GM23338 (cell line): Measurements from ENCODE around the gene MPP3. TPM values are rescaled to one million over a fixed set of nuclear protein-coding genes. Genes with fewer than 3 reads are reported as not detected.
A peak's percentile ranks its signal among the peaks of the same experiment; 100 is the strongest.

Experiments used
- ATAC-seq: fragments of 200-7000 bp; cut with Tn5 transposase; 3 replicates; pipeline ENCODE4 v1.9.1; 2020
- DNase-seq: peaks from one replicate; pipeline ENCODE4 v3.0.0-alpha.2; 2015; ENCODE audit warnings: low spot score
- H2AFZ ChIP-seq: fragments of 200-600 bp; sonication (generic); 2 replicates; pipeline ENCODE4 v1.8.0; 2016; ENCODE audit warnings: antibody characterized with exemption, mild to moderate bottlenecking, moderate library complexity
- H3F3A ChIP-seq: fragments of 200-600 bp; sonication (generic); replicated peaks from 2 replicates; pipeline ENCODE4 v1.8.0; 2017; ENCODE audit warnings: antibody characterized with exemption, mixed run types, low read depth
- H3K27ac ChIP-seq: fragments of 200-600 bp; sonication (generic); 2 replicates; pipeline ENCODE4 v1.6.1; 2016; ENCODE audit warnings: low read depth
- H3K27me3 ChIP-seq: fragments of 200-600 bp; sonication (generic); 2 replicates; pipeline ENCODE4 v1.8.0; 2016; ENCODE audit warnings: mild to moderate bottlenecking, mixed run types, moderate library complexity; ENCODE audit not compliant: insufficient read depth
- H3K36me3 ChIP-seq: fragments of 200-600 bp; sonication (generic); 2 replicates; pipeline ENCODE4 v1.8.0; 2016; ENCODE audit warnings: mild to moderate bottlenecking; ENCODE audit not compliant: insufficient read depth
- H3K4me1 ChIP-seq: fragments of 200-600 bp; sonication (generic); 2 replicates; pipeline ENCODE4 v1.8.0; 2016; ENCODE audit warnings: mild to moderate bottlenecking, moderate library complexity; ENCODE audit not compliant: insufficient read depth
- H3K4me2 ChIP-seq: fragments of 200-600 bp; sonication (generic); 2 replicates; pipeline ENCODE4 v1.7.1; 2017; ENCODE audit warnings: mixed run types
- H3K4me3 ChIP-seq: fragments of 200-600 bp; sonication (generic); 2 replicates; pipeline ENCODE4 v1.6.1; 2016; ENCODE audit warnings: mixed run types
- H3K79me2 ChIP-seq: fragments of 200-600 bp; sonication (generic); replicated peaks from 2 replicates; pipeline ENCODE4 v1.8.0; 2017; ENCODE audit warnings: mild to moderate bottlenecking; ENCODE audit not compliant: insufficient read depth
- H3K9me2 ChIP-seq: fragments of 200-600 bp; sonication (generic); 2 replicates; pipeline ENCODE4 v1.8.0; 2017; ENCODE audit not compliant: insufficient read depth
- H4K20me1 ChIP-seq: fragments of 200-600 bp; sonication (generic); replicated peaks from 2 replicates; pipeline ENCODE4 v1.8.0; 2017; ENCODE audit warnings: mild to moderate bottlenecking; ENCODE audit not compliant: insufficient read depth
- H3K27ac Mint-ChIP-seq: 2 replicates; pipeline ENCODE4 v1.8.0; 2020; ENCODE audit warnings: inconsistent platforms, mild to moderate bottlenecking, moderate library complexity, mixed read lengths
- H3K27me3 Mint-ChIP-seq: 3 replicates; pipeline ENCODE4 v1.8.0; 2022; ENCODE audit warnings: low read depth, mild to moderate bottlenecking, moderate library complexity, mixed read lengths, inconsistent platforms; ENCODE audit not compliant: insufficient read depth, poor library complexity
- H3K36me3 Mint-ChIP-seq: 3 replicates; pipeline ENCODE4 v1.8.0; 2021; ENCODE audit warnings: low read depth, mild to moderate bottlenecking, inconsistent platforms, moderate library complexity, mixed read lengths
- H3K4me1 Mint-ChIP-seq: 3 replicates; pipeline ENCODE4 v1.8.0; 2020; ENCODE audit warnings: mild to moderate bottlenecking, inconsistent platforms, mixed read lengths
- H3K4me3 Mint-ChIP-seq: 3 replicates; pipeline ENCODE4 v1.8.0; 2021; ENCODE audit warnings: moderate library complexity, mild to moderate bottlenecking, inconsistent platforms, mixed read lengths
- H3K9me3 Mint-ChIP-seq: 3 replicates; pipeline ENCODE4 v1.8.0; 2020; ENCODE audit warnings: moderate library complexity, mild to moderate bottlenecking, inconsistent platforms, mixed read lengths
- CREB1 ChIP-seq: fragments of 250-450 bp; sonication (Bioruptor Pico); IDR thresholded peaks from 2 replicates; pipeline ENCODE4 v1.5.0; 2020; ENCODE audit warnings: low read depth, mild to moderate bottlenecking, moderate library complexity
- CTCF ChIP-seq, 2 experiments: fragments of 200-600 bp in 1 of 2; sonication (generic) in 1 of 2; conservative IDR thresholded peaks; 2 replicates each; pipeline versions ENCODE4 v1.5.1 to v1.6.1; 2016 to 2017; ENCODE audit warnings: antibody characterized with exemption in 2 of 2, low read depth in 2 of 2, mild to moderate bottlenecking in 2 of 2, moderate library complexity in 1 of 2
- EZH2 ChIP-seq: fragments of 200-600 bp; sonication (generic); IDR thresholded peaks from one replicate; pipeline ENCODE4 v1.8.0; 2017; ENCODE audit warnings: antibody characterized with exemption, mild to moderate bottlenecking, low read depth; ENCODE audit not compliant: unreplicated experiment
- EZH2phosphoT487 ChIP-seq: fragments of 200-600 bp; sonication (generic); IDR thresholded peaks from one replicate; pipeline ENCODE4 v1.8.1; 2018; ENCODE audit warnings: antibody characterized with exemption; ENCODE audit not compliant: unreplicated experiment
- JUNB ChIP-seq: IDR thresholded peaks from one replicate; pipeline ENCODE4 v1.6.1; 2016; ENCODE audit warnings: antibody characterized with exemption; ENCODE audit not compliant: unreplicated experiment
- REST ChIP-seq: IDR thresholded peaks from one replicate; pipeline ENCODE4 v1.6.1; 2018; ENCODE audit warnings: antibody characterized with exemption; ENCODE audit not compliant: unreplicated experiment
- STAT1 ChIP-seq: IDR thresholded peaks from one replicate; pipeline ENCODE4 v1.6.1; 2016; ENCODE audit warnings: antibody characterized with exemption; ENCODE audit not compliant: unreplicated experiment
- ZNF114 ChIP-seq: fragments of 250-450 bp; sonication (Bioruptor Pico); IDR thresholded peaks from 2 replicates; pipeline ENCODE4 v1.5.0; 2020; ENCODE audit warnings: mild to moderate bottlenecking, moderate library complexity
- ZNF462 ChIP-seq: fragments of 250-450 bp; sonication (Bioruptor Pico); IDR thresholded peaks from 2 replicates; pipeline ENCODE4 v1.5.0; 2020; ENCODE audit warnings: mild to moderate bottlenecking, moderate library complexity
- polyA plus RNA-seq: library from polyadenylated mRNA; unstranded; fragments of >200 nt; fragmentation: Nextera tagmentation; extraction: Ambion mirVana; gene quantifications from 2 replicates; pipeline ENCODE4 v1.2.1, GENCODE V29; 2016
- total RNA-seq: library from RNA; depleted of rRNA; stranded (reverse); fragments of >200 nt; shearing (Covaris generic); gene quantifications from 2 replicates; pipeline ENCODE4 v1.2.3, GENCODE V29; 2014

Gene MPP3
- total and polyA plus RNA-seq, 2 experiments from 2014 or later, result 6.6 to 7.4 TPM

GRCh38 chr17:43772877-43773648, 59.9 kb downstream of the MPP3 start:
- ATAC-seq, result no peak
- TF ChIP-seq EZH2phosphoT487 (no peak), EZH2 (no peak), CREB1 (no peak)
- H3K4me1 Mint-ChIP-seq, result no peaks in the 10 kb centered on the region

GRCh38 chr17:43771463-43771862, 61.5 kb downstream of the MPP3 start:
- no peaks in the 10 kb centered on the region for H3K4me1 Mint-ChIP-seq
- no peak overlapping the region for H3K4me3 Mint-ChIP-seq
- no peak for ATAC-seq
- H4K20me1 ChIP-seq, result 0 out of 2 replicates have a peak, but pooled peaks cover 2% of the 10 kb centered on the region
- 0 out of 2 replicates have a peak, but pooled peaks cover 5% of the 10 kb centered on the region for H3K36me3 ChIP-seq
- no peak overlapping the region for H3K27ac Mint-ChIP-seq
- no peak overlapping the region for H3K4me3 ChIP-seq
- no peak for DNase-seq
- H3K36me3 Mint-ChIP-seq, result peaks cover 37% of the 10 kb centered on the region
- H3K27ac ChIP-seq, result no peak overlapping the region
- H3F3A ChIP-seq, result no peaks in the 10 kb centered on the region
- no peak overlapping the region for H3K4me2 ChIP-seq
- peaks cover 5% of the 10 kb centered on the region for H3K27me3 Mint-ChIP-seq
- no peaks in the 10 kb centered on the region for H3K4me1 ChIP-seq
- H3K9me2 ChIP-seq, result no peaks in the 10 kb centered on the region
- H3K27me3 ChIP-seq, result no peaks in the 10 kb centered on the region
- H3K9me3 Mint-ChIP-seq, result no peaks in the 10 kb centered on the region
- H2AFZ ChIP-seq, result no peak overlapping the region
- no peaks in the 10 kb centered on the region; the same call in 1 of the 2 replicates for H3K79me2 ChIP-seq
- TF ChIP-seq STAT1 (no peak), ZNF114 (no peak), CREB1 (no peak), JUNB (no peak), CTCF (conservative IDR thresholded peaks at IDR 0.05; ENCODE audit: low read depth in 2 of 2) (no peak), REST (no peak), EZH2 (no peak), ZNF462 (CRISPR knock-in tag) (no peak)

More at GRCh38 chr17:43772877-43773648, 59.9 kb downstream of the MPP3 start:
- H3K27me3 Mint-ChIP-seq, result peaks cover 5% of the 10 kb centered on the region
- Histone ChIP-seq H3K27me3 (no peaks in the 10 kb centered on the region), H3K4me3 (no peak overlapping the region), H4K20me1 (peaks cover 9% of the 10 kb centered on the region; the same call in 1 of the 2 replicates), H3F3A (no peaks in the 10 kb centered on the region), H3K79me2 (peaks cover 9% of the 10 kb centered on the region), H3K36me3 (0 out of 2 replicates have a peak, but pooled peaks cover 5% of the 10 kb centered on the region), H3K4me2 (no peak overlapping the region), H3K4me1 (peaks cover 6% of the 10 kb centered on the region; the same call in 1 of the 2 replicates), H3K27ac (no peak overlapping the region), H3K9me2 (no peaks in the 10 kb centered on the region), H2AFZ (no peak overlapping the region)
- H3K4me3 Mint-ChIP-seq, result no peak overlapping the region
- peaks cover 37% of the 10 kb centered on the region for H3K36me3 Mint-ChIP-seq
- H3K9me3 Mint-ChIP-seq, result no peaks in the 10 kb centered on the region
- DNase-seq, result no peak
- peak overlapping the region; percentile 8; the same call in 1 of the 2 replicates for H3K27ac Mint-ChIP-seq
